ENCODE results near the gene C1orf198.

- TF ChIP-seq CTCF (conservative IDR thresholded peaks at IDR 0.05), result no peak
- TF ChIP-seq ZFX (IDR thresholded peaks at IDR 0.05), result no peak
Observed at GRCh38 chr1:230860617-230861384, 7.5 kb downstream of the C1orf198 start.

Measured in C4-2B (cell line).